GM12878 (cell line): ENCODE measurements around the gene PPP6R2. TPM values are rescaled to one million over a fixed set of nuclear protein-coding genes. Genes with fewer than 3 reads are reported as not detected.

Experiments used
- ATAC-seq: fragments of 200-7000 bp; cut with Tn5 transposase; 3 replicates; pipeline ENCODE4 v1.9.1; 2020; ENCODE audit warnings: mild to moderate bottlenecking, moderate library complexity
- BruUV-seq: library from RNA; stranded (reverse); fragments of 400-500 nt; replicated peaks from 2 replicates; lab custom pipeline; 2021; lab: Mats Ljungman, UMichigan
- CTCF ChIA-PET: fragments of 300-600 bp; sonication (Branson Sonifier 250); formaldehyde crosslinking; extraction: SDS; loops from one replicate; lab custom pipeline; 2021; ENCODE audit warnings: inconsistent platforms; lab: Yijun Ruan, JAX
- POLR2A ChIA-PET: fragments of 350-600 bp; formaldehyde crosslinking; extraction: SDS; loops from one replicate; lab custom pipeline; 2021; ENCODE audit warnings: inconsistent platforms; lab: Charles Lee
- RAD21 ChIA-PET: fragments of 300-600 bp; sonication (Branson Sonifier 250); formaldehyde crosslinking; loops from one replicate; lab custom pipeline; 2023; ENCODE audit warnings: antibody characterized with exemption; ENCODE audit not compliant: unreplicated experiment; lab: Charles Lee
- SMC1A ChIA-PET: fragments of 300-600 bp; sonication (Branson Sonifier 250); formaldehyde crosslinking; loops from one replicate; lab custom pipeline; 2023; ENCODE audit not compliant: unreplicated experiment, uncharacterized antibody; lab: Charles Lee
- DNase-seq: peaks from one replicate; pipeline ENCODE4 v3.0.0-alpha.2; 2011; ENCODE audit warnings: low read depth, low spot score
- FAIRE-seq: peaks from 3 replicates; lab custom pipeline; 2011; peaks lifted over from hg19 to GRCh38; lab: Jason Lieb, UNC
- H2AFZ ChIP-seq: 2 replicates; pipeline ENCODE4 v1.6.0; 2011; ENCODE audit warnings: low read depth, low read length, control low read depth; ENCODE audit not compliant: control insufficient read depth
- H3K27ac ChIP-seq: 2 replicates; pipeline ENCODE4 v1.5.1; 2011; ENCODE audit warnings: control low read depth; ENCODE audit not compliant: control insufficient read depth, insufficient read depth
- H3K27me3 ChIP-seq, 2 experiments: replicated peaks in 1 of 2; 2 replicates each; pipeline versions ENCODE4 v1.6.0 to v1.6.1; 2011; ENCODE audit warnings: low read length in 1 of 2; ENCODE audit not compliant: control insufficient read depth in 2 of 2, insufficient read depth in 2 of 2
- H3K36me3 ChIP-seq, 2 experiments: 2 replicates each; pipeline ENCODE4 v1.5.1; 2011; ENCODE audit warnings: low read length in 1 of 2; ENCODE audit not compliant: control insufficient read depth in 2 of 2, insufficient read depth in 2 of 2
- H3K4me1 ChIP-seq: 2 replicates; pipeline ENCODE4 v1.6.1; 2011; ENCODE audit warnings: mild to moderate bottlenecking, low read length, moderate library complexity, mixed read lengths; ENCODE audit not compliant: control insufficient read depth, insufficient read depth
- H3K4me2 ChIP-seq: 2 replicates; pipeline ENCODE4 v1.6.0; 2011; ENCODE audit warnings: control low read depth; ENCODE audit not compliant: control insufficient read depth, insufficient read depth
- H3K4me3 ChIP-seq: fragments of 200-600 bp; sonication (generic); 2 replicates; pipeline ENCODE4 v1.5.1; 2016
- H3K79me2 ChIP-seq: 2 replicates; pipeline ENCODE4 v1.6.0; 2011; ENCODE audit warnings: low read length; ENCODE audit not compliant: control insufficient read depth, insufficient read depth
- H3K9ac ChIP-seq: 2 replicates; pipeline ENCODE4 v1.8.0; 2011; ENCODE audit warnings: low read length, control low read depth, mixed read lengths; ENCODE audit not compliant: control insufficient read depth, insufficient read depth
- H3K9me3 ChIP-seq: replicated peaks from 3 replicates; pipeline ENCODE4 v1.5.1; 2011; ENCODE audit warnings: mild to moderate bottlenecking, low read length; ENCODE audit not compliant: control insufficient read depth, insufficient read depth
- H4K20me1 ChIP-seq: 2 replicates; pipeline ENCODE4 v1.6.0; 2011; ENCODE audit not compliant: control insufficient read depth, insufficient read depth
- BMI1 ChIP-seq: fragments of 450-650 bp; IDR thresholded peaks from 2 replicates; pipeline ENCODE4 v1.6.1; 2016; ENCODE audit warnings: mild to moderate bottlenecking, moderate library complexity, borderline replicate concordance
- BRCA1 ChIP-seq: IDR thresholded peaks from 2 replicates; pipeline ENCODE4 v1.6.1; 2011; ENCODE audit warnings: low read depth, low read length, improper control_type of control experiment
- HDAC6 ChIP-seq: fragments of 200-600 bp; sonication (generic); IDR thresholded peaks from one replicate; pipeline ENCODE4 v1.8.0; 2017; ENCODE audit warnings: antibody characterized with exemption; ENCODE audit not compliant: unreplicated experiment
- HDGF ChIP-seq: fragments of 450-650 bp; IDR thresholded peaks from 2 replicates; pipeline ENCODE4 v1.6.1; 2016; ENCODE audit warnings: antibody characterized with exemption
- IKZF1 ChIP-seq: fragments of 450-650 bp; conservative IDR thresholded peaks from 2 replicates; pipeline ENCODE4 v1.6.1; 2017; ENCODE audit warnings: antibody characterized with exemption, mild to moderate bottlenecking
- MTA2 ChIP-seq: fragments of 450-650 bp; IDR thresholded peaks from 2 replicates; pipeline ENCODE4 v1.6.1; 2016; ENCODE audit warnings: low read depth, mild to moderate bottlenecking, moderate library complexity
- NR2C2 ChIP-seq: IDR thresholded peaks from 2 replicates; pipeline ENCODE4 v1.6.1; 2011; ENCODE audit warnings: borderline replicate concordance, low read depth; ENCODE audit not compliant: control insufficient read depth, insufficient read length
- PAX5 ChIP-seq: IDR thresholded peaks from 2 replicates; pipeline ENCODE4 v1.6.1; 2011; ENCODE audit warnings: low read depth, low read length, borderline replicate concordance
- POLR2AphosphoS5 ChIP-seq: IDR thresholded peaks from 2 replicates; pipeline ENCODE4 v1.6.1; 2011; ENCODE audit warnings: mild to moderate bottlenecking, low read length, inconsistent platforms
- RELA ChIP-seq: fragments of 450-650 bp; IDR thresholded peaks from 2 replicates; pipeline ENCODE4 v1.8.0; 2014; ENCODE audit warnings: borderline replicate concordance; ENCODE audit not compliant: partially characterized antibody
- SIX5 ChIP-seq: IDR thresholded peaks from 2 replicates; pipeline ENCODE4 v1.6.1; 2011; ENCODE audit warnings: mild to moderate bottlenecking, low read depth, low read length, moderate library complexity; ENCODE audit not compliant: severe bottlenecking
- ZBED1 ChIP-seq: IDR thresholded peaks from 2 replicates; pipeline ENCODE4 v1.6.1; 2016; ENCODE audit warnings: borderline replicate concordance
- WGBS: methylation state at CpG from one replicate; pipeline ENCODE4 v1.1.6; 2016; ENCODE audit warnings: low lambda C conversion rate; ENCODE audit not compliant: insufficient replicate concordance, insufficient coverage; ENCODE audit errors: missing lambda C conversion rate; 5-methylcytosine and 5-hydroxymethylcytosine counted together
- in situ Hi-C: fragments of 300-500 bp; cut with MboI; formaldehyde crosslinking; loops from 9 replicates; pipeline ENCODE4 v1.14.3; 2018; ENCODE audit warnings: mixed read lengths
- intact Hi-C: fragments of 100-400 bp; cut with micrococcal nuclease; formaldehyde crosslinking; loops from one replicate; pipeline ENCODE4 v1.14.2; 2022; ENCODE audit not compliant: unreplicated experiment
- polyA plus RNA-seq, 11 experiments: library from polyadenylated mRNA; depleted of rRNA in 4 of 11; unstranded in 6 of 11; stranded (reverse) in 5 of 11; fragments of >200 nt; fragmentation: Nextera tagmentation in 4 of 11; fragmentation: Illumina TruSeq in 1 of 11; extraction: Ambion mirVana in 4 of 11; extraction: Trizol in 1 of 11; gene quantifications; 1 replicate in 1 of 11; 2 replicates in 10 of 11; pipeline versions ENCODE4 v1.2.1 to v1.2.3, GENCODE V29; 2011 to 2016; ENCODE audit warnings: inconsistent platforms in 2 of 11, missing spikeins in 2 of 11, low read depth in 1 of 11
- total RNA-seq, 4 experiments: library from RNA; depleted of rRNA in 3 of 4; stranded (reverse); fragments of >200 nt in 3 of 4; fragmentation: Illumina TruSeq in 1 of 4; extraction: Trizol in 1 of 4; gene quantifications; 2 replicates each; pipeline versions ENCODE4 v1.2.1 to v1.2.3, GENCODE V29; 2013 to 2021

Gene PPP6R2
- total and polyA plus RNA-seq, 10 of the 15 experiments (the other 5 are each of a cell fraction or from before 2014, with no cell fraction given), result 0.29 to 52.6 (median 25.4) TPM

DNA sequence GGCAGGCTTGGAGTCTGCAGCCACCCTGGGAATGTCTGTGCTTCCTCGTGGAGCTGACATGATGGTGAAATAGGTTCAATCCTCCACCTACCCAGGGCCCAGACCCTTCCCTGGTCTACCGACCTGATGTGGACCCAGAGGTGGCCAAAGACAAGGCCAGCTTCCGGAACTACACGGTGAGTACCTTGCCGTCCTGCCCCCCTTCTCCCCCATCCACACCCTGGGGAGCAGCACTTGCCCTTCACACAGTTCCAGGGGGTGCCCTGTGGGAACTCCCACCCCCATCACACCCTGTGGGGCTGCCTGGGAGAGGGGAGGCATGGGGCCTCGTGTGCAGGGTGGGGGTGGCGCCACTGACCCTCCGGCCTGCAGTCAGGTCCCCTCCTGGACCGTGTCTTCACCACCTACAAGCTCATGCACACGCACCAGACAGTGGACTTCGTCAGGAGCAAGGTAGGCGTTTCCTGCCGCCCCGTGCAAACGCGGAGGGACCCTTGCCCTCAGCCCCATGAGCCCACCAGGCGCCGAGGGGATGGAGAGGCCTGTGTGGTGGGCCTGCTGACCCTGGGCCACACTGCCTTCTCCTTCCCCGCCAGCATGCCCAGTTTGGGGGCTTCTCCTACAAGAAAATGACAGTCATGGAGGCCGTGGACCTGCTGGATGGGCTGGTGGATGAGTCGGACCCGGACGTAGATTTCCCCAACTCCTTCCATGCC, 144.3 kb downstream of the PPP6R2 start:
- Histone ChIP-seq H3K9ac (no peak overlapping the region), H3K36me3 (no peaks in the 10 kb centered on the region), H3K4me3 (no peak overlapping the region), H3K9me3 (no peaks in the 10 kb centered on the region), H3K79me2 (no peaks in the 10 kb centered on the region), H2AFZ (no peak overlapping the region; the same call in 1 of the 2 replicates), H3K4me1 (peaks cover 5% of the 10 kb centered on the region), H3K27me3 (no peaks in the 10 kb centered on the region), H3K4me2 (no peak overlapping the region), H4K20me1 (no peaks in the 10 kb centered on the region), H3K27ac (no peak overlapping the region)
- intact Hi-C loops (no loop called here), in situ Hi-C loops (no loop called here)
- FAIRE-seq (no peak), ATAC-seq (peak; percentile 6; the same call in 2 of the 3 replicates), DNase-seq (no peak)
- ChIA-PET CTCF (interaction anchor here (0.5 to 4.1 kb wide), 3 partner anchors 10 to 508 kb away, joined by 3 to 29 read pairs (median 7); no protein-coding TSS in a partner anchor), SMC1A (no interaction called here), RAD21 (no interaction called here), POLR2A (interaction anchor here (0.6 kb wide), 1 partner anchor 12 kb away, joined by 4 read pairs; no protein-coding TSS in a partner anchor)
- 49% methylated on average over 23 of the region's 23 CpGs for WGBS
- no TSS peak for BruUV-seq
- TF ChIP-seq MTA2 (no peak), PAX5 (no peak), SIX5 (no peak), POLR2AphosphoS5 (no peak), NR2C2 (no peak), HDAC6 (no peak), IKZF1 (no peak), ZBED1 (no peak), HDGF (no peak), BMI1 (no peak), RELA (no peak), BRCA1 (no peak)
